ENCODE data around the gene EPHB3. TPM values are rescaled to one million over a fixed set of nuclear protein-coding genes. Genes with fewer than 3 reads are reported as not detected.

EPHB3 gene
- total RNA-seq, 1 donor from 2014 or later, result not detected

GRCh38 chr3:184549796-184550577 is 11.6 kb upstream of the EPHB3 start:
- no peak for DNase-seq (ENCODE audit: low spot score)
- H3K4me1 Mint-ChIP-seq (ENCODE audit: low read depth), result no peaks in the 10 kb centered on the region
- H3K4me3 Mint-ChIP-seq (ENCODE audit: low read depth), result no peak overlapping the region
- H3K36me3 Mint-ChIP-seq (ENCODE audit: low read depth), result no peaks in the 10 kb centered on the region
- intact Hi-C loops (cut with micrococcal nuclease), result no loop called here
- H3K9me3 Mint-ChIP-seq, result no peaks in the 10 kb centered on the region
- peaks cover 11% of the 10 kb centered on the region for H3K27me3 Mint-ChIP-seq (ENCODE audit: low read depth)
- no peak overlapping the region for H3K27ac Mint-ChIP-seq

GRCh38 chr3:184551103-184551502 is 10.5 kb upstream of the EPHB3 start:
- intact Hi-C loops (cut with micrococcal nuclease), result no loop called here
- Mint-ChIP-seq H3K27ac (no peak overlapping the region), H3K4me3 (ENCODE audit: low read depth) (no peak overlapping the region), H3K4me1 (ENCODE audit: low read depth) (no peaks in the 10 kb centered on the region), H3K27me3 (ENCODE audit: low read depth) (peaks cover 8% of the 10 kb centered on the region), H3K36me3 (ENCODE audit: low read depth) (no peaks in the 10 kb centered on the region), H3K9me3 (no peaks in the 10 kb centered on the region)
- no peak for DNase-seq (ENCODE audit: low spot score)

GRCh38 chr3:184551614-184552256 is 9.8 kb upstream of the EPHB3 start:
- peaks cover 8% of the 10 kb centered on the region for H3K27me3 Mint-ChIP-seq (ENCODE audit: low read depth)
- H3K36me3 Mint-ChIP-seq (ENCODE audit: low read depth), result no peaks in the 10 kb centered on the region
- no peak overlapping the region for H3K4me3 Mint-ChIP-seq (ENCODE audit: low read depth)
- peaks cover 4% of the 10 kb centered on the region for H3K4me1 Mint-ChIP-seq (ENCODE audit: low read depth)
- H3K9me3 Mint-ChIP-seq, result no peaks in the 10 kb centered on the region
- intact Hi-C loops (cut with micrococcal nuclease), result no loop called here
- DNase-seq (ENCODE audit: low spot score), result no peak
- no peak overlapping the region for H3K27ac Mint-ChIP-seq

GRCh38 chr3:184552296-184552695 is 9.3 kb upstream of the EPHB3 start:
- DNase-seq (ENCODE audit: low spot score), result no peak
- intact Hi-C loops (cut with micrococcal nuclease), result no loop called here
- Mint-ChIP-seq H3K9me3 (no peaks in the 10 kb centered on the region), H3K4me3 (ENCODE audit: low read depth) (no peak overlapping the region), H3K27ac (no peak overlapping the region), H3K36me3 (ENCODE audit: low read depth) (no peaks in the 10 kb centered on the region), H3K4me1 (ENCODE audit: low read depth) (peaks cover 5% of the 10 kb centered on the region), H3K27me3 (ENCODE audit: low read depth) (peaks cover 8% of the 10 kb centered on the region)

GRCh38 chr3:184552863-184553262 is 8.7 kb upstream of the EPHB3 start:
- Mint-ChIP-seq H3K9me3 (no peaks in the 10 kb centered on the region), H3K27me3 (ENCODE audit: low read depth) (peaks cover 11% of the 10 kb centered on the region), H3K27ac (no peak overlapping the region), H3K36me3 (ENCODE audit: low read depth) (no peaks in the 10 kb centered on the region), H3K4me1 (ENCODE audit: low read depth) (peaks cover 5% of the 10 kb centered on the region), H3K4me3 (ENCODE audit: low read depth) (no peak overlapping the region)
- intact Hi-C loops (cut with micrococcal nuclease), result no loop called here
- no peak for DNase-seq (ENCODE audit: low spot score)

GRCh38 chr3:184553385-184553784 is 8.2 kb upstream of the EPHB3 start:
- Mint-ChIP-seq H3K4me1 (ENCODE audit: low read depth) (peaks cover 5% of the 10 kb centered on the region), H3K36me3 (ENCODE audit: low read depth) (no peaks in the 10 kb centered on the region), H3K9me3 (no peaks in the 10 kb centered on the region), H3K4me3 (ENCODE audit: low read depth) (no peak overlapping the region), H3K27ac (no peak overlapping the region), H3K27me3 (ENCODE audit: low read depth) (peaks cover 15% of the 10 kb centered on the region)
- intact Hi-C loops (cut with micrococcal nuclease), result no loop called here
- DNase-seq (ENCODE audit: low spot score), result no peak

- Mint-ChIP-seq H3K4me1 (ENCODE audit: low read depth) (peaks cover 5% of the 10 kb centered on the region), H3K27me3 (ENCODE audit: low read depth) (peaks cover 24% of the 10 kb centered on the region), H3K27ac (no peak overlapping the region), H3K4me3 (ENCODE audit: low read depth) (no peak overlapping the region), H3K9me3 (no peaks in the 10 kb centered on the region), H3K36me3 (ENCODE audit: low read depth) (no peaks in the 10 kb centered on the region)
- intact Hi-C loops (cut with micrococcal nuclease), result no loop called here
- no peak for DNase-seq (ENCODE audit: low spot score)
Measured at GRCh38 chr3:184554461-184554860, 7.1 kb upstream of the EPHB3 start.

GRCh38 chr3:184556582-184557347 is 4.8 kb upstream of the EPHB3 start:
- no peaks in the 10 kb centered on the region for H3K9me3 Mint-ChIP-seq
- intact Hi-C loops (cut with micrococcal nuclease), result no loop called here
- no peak overlapping the region for H3K27ac Mint-ChIP-seq
- no peaks in the 10 kb centered on the region for H3K36me3 Mint-ChIP-seq (ENCODE audit: low read depth)
- no peak for DNase-seq (ENCODE audit: low spot score)
- no peak overlapping the region for H3K4me3 Mint-ChIP-seq (ENCODE audit: low read depth)
- H3K4me1 Mint-ChIP-seq (ENCODE audit: low read depth), result peaks cover 14% of the 10 kb centered on the region
- H3K27me3 Mint-ChIP-seq (ENCODE audit: low read depth), result peaks cover 36% of the 10 kb centered on the region

- Mint-ChIP-seq H3K27me3 (ENCODE audit: low read depth) (peaks cover 32% of the 10 kb centered on the region), H3K9me3 (no peaks in the 10 kb centered on the region), H3K4me1 (ENCODE audit: low read depth) (peaks cover 14% of the 10 kb centered on the region), H3K27ac (no peak overlapping the region), H3K36me3 (ENCODE audit: low read depth) (no peaks in the 10 kb centered on the region), H3K4me3 (ENCODE audit: low read depth) (no peak overlapping the region)
- DNase-seq (ENCODE audit: low spot score), result no peak
- intact Hi-C loops (cut with micrococcal nuclease), result no loop called here
Measured at GRCh38 chr3:184557348-184557950, 4.1 kb upstream of the EPHB3 start.

GRCh38 chr3:184558726-184559125 is 2.9 kb upstream of the EPHB3 start:
- no peak for DNase-seq (ENCODE audit: low spot score)
- Mint-ChIP-seq H3K36me3 (ENCODE audit: low read depth) (no peaks in the 10 kb centered on the region), H3K4me1 (ENCODE audit: low read depth) (peaks cover 14% of the 10 kb centered on the region), H3K4me3 (ENCODE audit: low read depth) (no peak overlapping the region), H3K27me3 (ENCODE audit: low read depth) (peaks cover 42% of the 10 kb centered on the region), H3K9me3 (no peaks in the 10 kb centered on the region), H3K27ac (no peak overlapping the region)
- intact Hi-C loops (cut with micrococcal nuclease), result no loop called here

- Mint-ChIP-seq H3K27ac (no peak overlapping the region), H3K27me3 (ENCODE audit: low read depth) (peaks cover 45% of the 10 kb centered on the region), H3K4me3 (ENCODE audit: low read depth) (no peak overlapping the region), H3K36me3 (ENCODE audit: low read depth) (no peaks in the 10 kb centered on the region), H3K9me3 (no peaks in the 10 kb centered on the region), H3K4me1 (ENCODE audit: low read depth) (peaks cover 14% of the 10 kb centered on the region)
- DNase-seq (ENCODE audit: low spot score), result no peak
- intact Hi-C loops (cut with micrococcal nuclease), result no loop called here
Measured at GRCh38 chr3:184559336-184559735, 2.2 kb upstream of the EPHB3 start.

- Mint-ChIP-seq H3K27me3 (ENCODE audit: low read depth) (peaks cover 55% of the 10 kb centered on the region), H3K27ac (peak overlapping the region; percentile 53), H3K36me3 (ENCODE audit: low read depth) (no peaks in the 10 kb centered on the region), H3K4me3 (ENCODE audit: low read depth) (peak overlapping the region; percentile 74), H3K9me3 (no peaks in the 10 kb centered on the region), H3K4me1 (ENCODE audit: low read depth) (peaks cover 14% of the 10 kb centered on the region)
- intact Hi-C loops (cut with micrococcal nuclease), result no loop called here
- DNase-seq (ENCODE audit: low spot score), result no peak
Measured at GRCh38 chr3:184560531-184560930, 1.1 kb upstream of the EPHB3 start.
